Ovary (tissue), 9 donors: ENCODE results near the gene AQP11. TPM values are rescaled to one million over a fixed set of nuclear protein-coding genes. Genes with fewer than 3 reads are reported as not detected.

ENCODE experiments used
- DNase-seq, 5 donors: peaks; one replicate each; pipeline ENCODE4 v3.0.0-alpha.2; 2019 to 2020
- H3K27ac ChIP-seq, 2 donors: fragments of 200-600 bp; one replicate each; pipeline versions ENCODE4 v1.5.1 to v1.8.0; 2019 to 2022
- H3K27me3 ChIP-seq: fragments of 200-600 bp; one replicate; pipeline ENCODE4 v1.8.0; 2022
- H3K36me3 ChIP-seq: fragments of 200-600 bp; sonication (generic); one replicate; pipeline ENCODE4 v1.5.1; 2019
- H3K4me1 ChIP-seq: one replicate; pipeline ENCODE4 v1.8.1; 2013; ENCODE audit warnings: mild to moderate bottlenecking, moderate library complexity; ENCODE audit not compliant: insufficient read depth
- H3K4me3 ChIP-seq: fragments of 200-600 bp; sonication (generic); one replicate; pipeline ENCODE4 v1.5.1; 2017
- H3K9me3 ChIP-seq, 2 donors: fragments of 200-600 bp in 1 of 2; sonication (generic) in 1 of 2; one replicate each; pipeline versions ENCODE4 v1.5.1 to v1.8.1; 2013 to 2019; ENCODE audit warnings: mild to moderate bottlenecking in 1 of 2, moderate library complexity in 1 of 2
- EP300 ChIP-seq: sonication (generic); formaldehyde crosslinking; IDR thresholded peaks from one replicate; pipeline ENCODE4 v1.6.1; 2017; ENCODE audit warnings: antibody characterized with exemption
- POLR2A ChIP-seq: fragments of 450-650 bp; IDR thresholded peaks from one replicate; pipeline ENCODE4 v1.6.1; 2017; ENCODE audit warnings: antibody characterized with exemption, mild to moderate bottlenecking, moderate library complexity
- WGBS, 3 donors: extraction: QIAGEN DNeasy Blood & Tissue Kit in 1 of 3; methylation state at CpG; one replicate each; pipeline versions ENCODE4 v1.1.5 to v1.1.7; 2013 to 2017; 5-methylcytosine and 5-hydroxymethylcytosine counted together
- intact Hi-C, 4 donors: fragments of 100-400 bp; cut with DNase I; formaldehyde crosslinking; loops; one replicate each; pipeline versions ENCODE4 v1.11.0 to v1.15.1; 2022 to 2023
- polyA plus RNA-seq, 2 donors: library from polyadenylated mRNA; stranded (reverse); fragments of 200-250 nt in 1 of 2; fragments of 350-450 nt in 1 of 2; fragmentation: Illumina TruSeq in 1 of 2; extraction: RNeasy Lipid Tissue Mini Kit (QIAGEN cat#74804) in 1 of 2; gene quantifications; one replicate each; pipeline ENCODE4 v1.2.3, GENCODE V29; 2013 to 2014
- small RNA-seq: library from RNA; depleted of rRNA; stranded (forward); fragments of <200 nt; gene quantifications from one replicate; pipeline ENCODE3, GENCODE V24; 2016
- total RNA-seq, 7 donors: library from RNA; depleted of rRNA in 2 of 7; stranded (reverse); fragments of >200 nt in 2 of 7; fragmentation: NEBNext Ultra II Directional in 3 of 7; extraction: Animal tissue kit (Norgen Biotek cat#: 25700) in 3 of 7; gene quantifications; one replicate each; pipeline versions ENCODE4 v1.1.0 to v1.2.4, GENCODE V29; 2016 to 2023
- TF ChIP-seq, protein P1 (sequence below), 3 donors: fragments of 450-650 bp in 2 of 3; fragments of 200-600 bp in 1 of 3; IDR thresholded peaks; one replicate each; pipeline versions ENCODE4 v1.5.1 to v1.8.0; 2016 to 2022; ENCODE audit warnings: antibody characterized with exemption in 3 of 3, mild to moderate bottlenecking in 1 of 3
- donor health status: DM: no; HTN: no; CAD: no; lungs with moderate emphysema.
- donor health status: DM: no; HTN: no; CAD: no.
- donor health status: Bipolar disorder and iron deficiency.
- donor health status: DM: yes; HTN: yes; CAD: no.
- donor health status: DM: no; HTN: no; CAD: no.
- donor health status: DM: yes; HTN: yes; CAD: no.

AQP11 gene
- total and polyA plus RNA-seq, 9 donors = 4.9 to 19.1 (median 10.3) TPM

DNA sequence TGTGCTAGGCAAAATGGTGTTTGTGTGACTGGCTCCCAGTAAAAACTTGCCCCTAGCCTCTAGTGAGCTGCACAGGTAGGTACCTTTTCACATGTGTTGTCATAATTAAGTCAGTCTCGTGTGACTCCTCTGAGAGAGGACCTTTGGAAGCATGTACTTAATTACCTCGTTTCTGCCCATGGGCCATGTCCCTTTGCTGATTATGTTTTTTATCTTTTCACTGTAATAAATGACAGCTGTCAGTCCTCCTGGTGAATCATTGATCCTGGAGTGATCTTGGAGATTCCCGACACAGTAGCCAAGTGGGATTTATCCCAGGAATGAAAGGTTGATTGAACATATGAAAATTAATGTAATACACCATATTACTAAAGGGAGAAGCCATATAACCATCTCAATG lies 60.4 kb downstream of the AQP11 start:
- intact Hi-C loops = no loop called here
- H3K36me3 ChIP-seq = no peaks in the 10 kb centered on the region
- no peak overlapping the region for H3K27ac ChIP-seq
- H3K4me1 ChIP-seq = no peaks in the 10 kb centered on the region
- no peaks in the 10 kb centered on the region for H3K27me3 ChIP-seq
- H3K9me3 ChIP-seq = no peaks in the 10 kb centered on the region
- 68 to 76% (median 72%) methylated on average over 3 of the region's 3 CpGs for WGBS, 3 donors
- no peak overlapping the region for H3K4me3 ChIP-seq
- DNase-seq = no peak
- TF ChIP-seq, protein P1, sequence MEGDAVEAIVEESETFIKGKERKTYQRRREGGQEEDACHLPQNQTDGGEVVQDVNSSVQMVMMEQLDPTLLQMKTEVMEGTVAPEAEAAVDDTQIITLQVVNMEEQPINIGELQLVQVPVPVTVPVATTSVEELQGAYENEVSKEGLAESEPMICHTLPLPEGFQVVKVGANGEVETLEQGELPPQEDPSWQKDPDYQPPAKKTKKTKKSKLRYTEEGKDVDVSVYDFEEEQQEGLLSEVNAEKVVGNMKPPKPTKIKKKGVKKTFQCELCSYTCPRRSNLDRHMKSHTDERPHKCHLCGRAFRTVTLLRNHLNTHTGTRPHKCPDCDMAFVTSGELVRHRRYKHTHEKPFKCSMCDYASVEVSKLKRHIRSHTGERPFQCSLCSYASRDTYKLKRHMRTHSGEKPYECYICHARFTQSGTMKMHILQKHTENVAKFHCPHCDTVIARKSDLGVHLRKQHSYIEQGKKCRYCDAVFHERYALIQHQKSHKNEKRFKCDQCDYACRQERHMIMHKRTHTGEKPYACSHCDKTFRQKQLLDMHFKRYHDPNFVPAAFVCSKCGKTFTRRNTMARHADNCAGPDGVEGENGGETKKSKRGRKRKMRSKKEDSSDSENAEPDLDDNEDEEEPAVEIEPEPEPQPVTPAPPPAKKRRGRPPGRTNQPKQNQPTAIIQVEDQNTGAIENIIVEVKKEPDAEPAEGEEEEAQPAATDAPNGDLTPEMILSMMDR (IDR thresholded peaks at IDR 0.05) = no peak
- TF ChIP-seq POLR2A (no peak), EP300 (no peak)

DNA sequence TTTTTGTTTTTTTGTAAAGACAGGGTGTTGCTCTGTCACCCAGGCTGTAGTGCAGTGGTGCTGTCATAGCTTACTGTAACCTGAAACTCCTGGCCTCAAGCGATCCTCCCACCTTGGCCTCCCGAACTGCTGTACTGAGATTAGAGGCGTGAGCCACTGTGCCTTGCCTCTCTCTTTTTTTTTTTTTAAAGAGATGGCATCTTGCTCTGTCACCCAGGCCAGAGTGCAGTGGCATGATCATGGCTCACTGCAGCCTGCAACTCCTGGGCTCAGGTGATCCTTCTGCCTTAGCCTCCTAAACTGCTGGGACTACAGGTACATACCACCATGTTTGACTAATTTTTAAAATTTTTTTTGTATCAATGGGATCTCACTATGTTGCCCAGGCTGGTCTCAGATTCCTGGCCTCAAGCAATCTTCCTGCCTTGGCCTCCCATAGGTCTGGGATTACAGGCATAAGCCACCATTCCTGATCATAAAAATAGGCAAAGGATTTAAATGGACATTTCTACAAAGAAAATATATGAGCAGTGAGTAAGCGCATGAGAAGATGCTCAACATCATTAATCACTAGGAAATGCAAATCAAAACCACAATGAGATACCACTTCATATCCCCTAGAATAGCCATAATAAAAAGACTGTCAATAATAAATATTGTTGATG lies 65.1 kb downstream of the AQP11 start:
- no peak for DNase-seq
- Histone ChIP-seq H3K27me3 (no peaks in the 10 kb centered on the region), H3K4me1 (no peaks in the 10 kb centered on the region), H3K9me3 (no peaks in the 10 kb centered on the region), H3K36me3 (no peaks in the 10 kb centered on the region), H3K4me3 (no peak overlapping the region), H3K27ac (no peak overlapping the region)
- intact Hi-C loops = no loop called here
- 68 to 72% (median 68%) methylated on average over 4 of the region's 4 CpGs for WGBS, 3 donors
- no peak for TF ChIP-seq EP300
- TF ChIP-seq POLR2A = no peak
- TF ChIP-seq, protein P1 (IDR thresholded peaks at IDR 0.05) = no peak

DNA sequence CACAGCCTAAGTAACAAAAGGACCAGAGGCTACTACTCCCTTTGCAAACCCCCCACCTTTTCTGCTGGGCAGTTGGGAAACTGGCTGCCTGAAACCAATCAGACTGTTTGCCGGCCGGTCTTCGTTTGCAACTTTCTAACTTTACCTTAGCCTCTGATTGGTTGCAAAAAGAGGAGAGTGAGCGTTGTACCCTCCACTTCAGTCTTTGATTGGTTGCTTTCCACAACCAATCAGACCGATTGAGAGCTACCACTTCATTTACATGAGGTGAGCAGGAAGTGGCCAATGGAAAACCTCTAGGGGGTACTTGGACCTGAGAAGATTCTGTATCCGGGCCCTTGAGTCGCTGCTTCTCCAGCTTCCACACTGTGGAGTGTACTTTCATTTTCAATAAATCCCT lies 66.6 kb downstream of the AQP11 start:
- intact Hi-C loops = no loop called here
- no peak overlapping the region for H3K27ac ChIP-seq
- TF ChIP-seq EP300 (no peak), POLR2A (no peak)
- TF ChIP-seq, protein P1 (IDR thresholded peaks at IDR 0.05) = no peak
- no peaks in the 10 kb centered on the region for H3K4me1 ChIP-seq
- H3K36me3 ChIP-seq = no peaks in the 10 kb centered on the region
- H3K9me3 ChIP-seq = no peaks in the 10 kb centered on the region
- WGBS, 3 donors = 76 to 88% (median 86%) methylated on average over 7 of the region's 7 CpGs
- no peak overlapping the region for H3K4me3 ChIP-seq
- no peak for DNase-seq
- no peaks in the 10 kb centered on the region for H3K27me3 ChIP-seq

DNA sequence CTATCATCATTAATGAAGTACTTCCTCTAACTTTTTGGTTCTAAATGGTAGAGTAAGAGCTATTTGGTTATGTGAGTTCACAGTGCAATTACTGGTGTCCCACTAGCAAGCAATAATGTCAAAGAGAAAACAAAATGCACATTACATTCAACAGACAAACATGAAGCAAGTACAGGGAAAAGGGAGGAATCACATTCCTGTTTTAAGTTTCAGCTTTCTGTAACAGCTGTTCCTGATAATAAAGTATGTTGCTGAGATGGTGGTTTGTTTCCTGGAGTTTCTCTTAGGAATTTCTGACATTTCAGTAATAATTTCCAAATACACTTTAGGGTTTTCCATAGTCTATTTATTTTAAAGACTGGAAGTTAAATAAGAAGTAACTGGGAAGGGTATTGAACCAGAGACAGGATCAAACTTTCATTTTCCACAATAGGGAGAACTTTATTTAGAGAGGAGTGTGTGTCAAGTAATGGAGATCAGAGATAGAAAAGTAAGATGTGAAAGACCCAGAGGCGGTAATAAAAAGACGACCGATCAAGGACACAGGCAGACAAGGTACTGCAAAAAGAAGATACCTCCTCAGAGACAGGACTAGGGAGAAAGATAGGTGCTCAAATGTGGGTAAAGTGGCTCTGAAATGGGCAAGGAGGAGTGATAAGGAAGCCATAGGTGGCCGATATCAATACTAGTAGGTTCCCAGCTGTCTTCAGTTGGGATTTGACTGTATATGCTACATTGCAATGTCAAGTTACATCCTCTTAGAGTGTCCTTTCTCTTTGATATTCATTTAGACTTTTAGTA lies 68.7 kb downstream of the AQP11 start:
- Histone ChIP-seq H3K36me3 (no peaks in the 10 kb centered on the region), H3K9me3 (no peaks in the 10 kb centered on the region), H3K4me1 (no peaks in the 10 kb centered on the region), H3K27me3 (no peaks in the 10 kb centered on the region), H3K4me3 (no peak overlapping the region), H3K27ac (no peak overlapping the region)
- TF ChIP-seq EP300 = no peak
- TF ChIP-seq, protein P1 (IDR thresholded peaks at IDR 0.05) = no peak
- TF ChIP-seq POLR2A = no peak
- intact Hi-C loops = no loop called here
- no peak for DNase-seq
- 13 to 40% (median 17%) methylated on average over 4 of the region's 4 CpGs for WGBS, 3 donors

Small RNAs within 50 kb of the gene (small RNA-seq; reads per million reads assigned to genes)
- gene RNU7-59P = not detected

Other genes starting within 250 kb of the AQP11 start
- 10 to 100 TPM; 31.2 to 48.1 (median 42.3) TPM for gene PAK1, start 115.9 kb upstream of the AQP11 start, total RNA-seq
- gene PAK1, start 115.9 kb upstream of the AQP11 start, polyA plus RNA-seq = 10 to 100 TPM; 18.4 to 53.0 TPM
- 100 to 1,000 TPM; 117 to 147 (median 130) TPM for gene CLNS1A, start 47.8 kb downstream of the AQP11 start, total RNA-seq
- gene CLNS1A, start 47.8 kb downstream of the AQP11 start, polyA plus RNA-seq = 100 to 1,000 TPM; 121 to 155 TPM
- 10 to 100 TPM; 63.3 to 89.2 (median 76.6) TPM for gene RSF1, start 230.8 kb downstream of the AQP11 start, total RNA-seq
- 10 to 100 TPM; 14.8 to 37.5 TPM for gene RSF1, start 230.8 kb downstream of the AQP11 start, polyA plus RNA-seq
- gene AAMDC, start 231.2 kb downstream of the AQP11 start, total RNA-seq = 10 to 100 TPM; 21.8 to 50.7 (median 38.9) TPM
- gene AAMDC, start 231.2 kb downstream of the AQP11 start, polyA plus RNA-seq = 10 to 100 TPM; 77.2 to 77.6 TPM